ENCODE results near the gene RBM47. TPM values are rescaled to one million over a fixed set of nuclear protein-coding genes. Genes with fewer than 3 reads are reported as not detected.

Gene RBM47
- total RNA-seq, 1 experiment from 2014 or later, result 70.3 TPM

DNA sequence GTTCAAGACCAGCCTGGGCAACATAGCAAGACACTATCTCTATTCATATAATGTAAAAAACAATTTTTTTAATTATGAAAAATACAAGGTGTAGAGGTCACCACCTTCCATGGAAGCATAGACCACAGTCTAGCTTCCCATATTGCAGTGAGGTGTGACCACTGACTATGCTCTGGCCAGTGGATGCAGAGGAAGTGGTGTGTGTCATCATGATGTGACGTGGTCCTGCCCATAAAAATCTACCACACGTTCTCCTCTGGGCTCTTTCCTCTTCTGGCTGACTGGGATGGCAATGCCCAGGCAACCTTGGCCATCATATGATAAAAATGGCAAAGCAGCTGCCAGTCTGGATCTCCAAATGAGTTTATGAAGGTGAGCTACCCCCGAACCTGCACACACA, 65.7 kb downstream of the RBM47 start:
- Mint-ChIP-seq H3K4me1 (peaks cover 26 to 29% of the 10 kb centered on the region in 2 experiments), H3K27me3 (ENCODE audit: low read depth) (no peaks in the 10 kb centered on the region), H3K36me3 (ENCODE audit: insufficient read depth in 1 of 3, low read depth in 3 of 3) (peaks cover 3 to 5% (median 5%) of the 10 kb centered on the region in 3 experiments; a peak in 4 of 7 replicates), H3K9me3 (peaks cover 0 to 3% of the 10 kb centered on the region in 2 experiments; a peak in 2 of 5 replicates), H3K4me3 (no peak overlapping the region), H3K27ac (peak overlapping the region in 1 of 3 experiments; percentile 78; a peak in 2 of 7 replicates)
- no peaks in the 10 kb centered on the region for H3K4me1 ChIP-seq (ENCODE audit: insufficient read depth, low read length)
- no peak overlapping the region for H2BK120ac ChIP-seq (ENCODE audit: low read depth, low read length, poor library complexity, severe bottlenecking)
- no peak for DNase-seq
- no peaks in the 10 kb centered on the region for H4K20me1 ChIP-seq (ENCODE audit: control insufficient read depth, insufficient read depth, insufficient read length)
- no peaks in the 10 kb centered on the region for H3K23me2 ChIP-seq (ENCODE audit: insufficient read length, low read depth, low read length, poor library complexity, severe bottlenecking)
- TF ChIP-seq, protein P1, sequence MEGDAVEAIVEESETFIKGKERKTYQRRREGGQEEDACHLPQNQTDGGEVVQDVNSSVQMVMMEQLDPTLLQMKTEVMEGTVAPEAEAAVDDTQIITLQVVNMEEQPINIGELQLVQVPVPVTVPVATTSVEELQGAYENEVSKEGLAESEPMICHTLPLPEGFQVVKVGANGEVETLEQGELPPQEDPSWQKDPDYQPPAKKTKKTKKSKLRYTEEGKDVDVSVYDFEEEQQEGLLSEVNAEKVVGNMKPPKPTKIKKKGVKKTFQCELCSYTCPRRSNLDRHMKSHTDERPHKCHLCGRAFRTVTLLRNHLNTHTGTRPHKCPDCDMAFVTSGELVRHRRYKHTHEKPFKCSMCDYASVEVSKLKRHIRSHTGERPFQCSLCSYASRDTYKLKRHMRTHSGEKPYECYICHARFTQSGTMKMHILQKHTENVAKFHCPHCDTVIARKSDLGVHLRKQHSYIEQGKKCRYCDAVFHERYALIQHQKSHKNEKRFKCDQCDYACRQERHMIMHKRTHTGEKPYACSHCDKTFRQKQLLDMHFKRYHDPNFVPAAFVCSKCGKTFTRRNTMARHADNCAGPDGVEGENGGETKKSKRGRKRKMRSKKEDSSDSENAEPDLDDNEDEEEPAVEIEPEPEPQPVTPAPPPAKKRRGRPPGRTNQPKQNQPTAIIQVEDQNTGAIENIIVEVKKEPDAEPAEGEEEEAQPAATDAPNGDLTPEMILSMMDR (conservative IDR thresholded peaks at IDR 0.05), result no peak
- no peaks in the 10 kb centered on the region for H3K27me3 ChIP-seq (ENCODE audit: insufficient read depth, low read length)
- H2AFZ ChIP-seq (ENCODE audit: low read length), result no peak overlapping the region
- H3K23ac ChIP-seq (ENCODE audit: insufficient read length, low read depth, low read length), result no peak overlapping the region
- H3K9ac ChIP-seq (ENCODE audit: extremely low read depth, insufficient read length, low read length), result no peak overlapping the region
- no peaks in the 10 kb centered on the region for H3K9me3 ChIP-seq (ENCODE audit: control insufficient read depth, low read depth, low read length)
- no peak overlapping the region for H4K5ac ChIP-seq (ENCODE audit: insufficient read length, low read depth, low read length)
- no peak overlapping the region for H2AK5ac ChIP-seq (ENCODE audit: insufficient read length, low read length)
- no peak overlapping the region for H3K4ac ChIP-seq (ENCODE audit: low read depth, low read length)
- H4K91ac ChIP-seq (ENCODE audit: insufficient read length, low read depth, low read length), result no peak overlapping the region
- peaks cover 3% of the 10 kb centered on the region for H3K79me1 ChIP-seq (ENCODE audit: insufficient read depth, low read depth, low read length, poor library complexity, severe bottlenecking)
- H3K56ac ChIP-seq (ENCODE audit: insufficient read length, low read depth, low read length), result no peak overlapping the region
- peaks cover 7% of the 10 kb centered on the region; the same call in 1 of the 2 replicates for H3K79me2 ChIP-seq (ENCODE audit: insufficient read depth, low read length)
- no peak overlapping the region for H2BK20ac ChIP-seq (ENCODE audit: low read depth, low read length, poor library complexity, severe bottlenecking)
- H3K18ac ChIP-seq (ENCODE audit: insufficient read length, low read depth, low read length), result no peak overlapping the region
- H3K27ac ChIP-seq (ENCODE audit: insufficient read length, low read depth, low read length), result no peak overlapping the region
- no peak overlapping the region for H2BK12ac ChIP-seq (ENCODE audit: insufficient read length, low read depth, low read length)
- WGBS (ENCODE audit: extremely low coverage, insufficient read length, low lambda C conversion rate), result no CpG with 5 or more reads among the region's 3 CpGs
- no peak overlapping the region for H2BK5ac ChIP-seq (ENCODE audit: insufficient read length, low read length)
- no peak overlapping the region for H2BK15ac ChIP-seq (ENCODE audit: low read depth, low read length)
- no peak overlapping the region for H4K8ac ChIP-seq (replicated peaks; ENCODE audit: insufficient read length, low read depth, low read length)
- H3K4me2 ChIP-seq (ENCODE audit: insufficient read depth, insufficient read length, low read length), result no peak overlapping the region
- no peak overlapping the region for H3T11ph ChIP-seq (ENCODE audit: low read length)
- no peak overlapping the region for H3K14ac ChIP-seq (ENCODE audit: insufficient read depth, low read length)

All from H9 (cell line).